HG02970 (cell line): Measurements from ENCODE around the gene LRRC72.
"Not testable (repeated sequence)": the region's sequence is repeated elsewhere in the genome, so short reads cannot be mapped to it uniquely, and the experiment has no call there.

Source experiments
- ATAC-seq: cut with Tn5 transposase; IDR thresholded peaks from one replicate; pipeline ENCODE4 v1.9.1; 2021; ENCODE audit warnings: mild to moderate bottlenecking, moderate library complexity, moderate number of reproducible peaks; ENCODE audit not compliant: unreplicated experiment, low FRiP score

LRRC72 gene

GRCh38 chr7:16526742-16527540 lies at the start of gene LRRC72:
LRRC72 (plus strand) TSS chr7:16526825; CDS start chr7:16526953, 128 bp downstream.
- no peak for ATAC-seq

- no peak for ATAC-seq
These were observed 47.5 kb upstream of the LRRC72 start for GRCh38 chr7:16479161-16479560.

GRCh38 chr7:16479591-16479990 lies 47.0 kb upstream of the LRRC72 start:
- no peak for ATAC-seq

- ATAC-seq: no peak
These were observed 42.0 kb upstream of the LRRC72 start for GRCh38 chr7:16484453-16485158.

DNA sequence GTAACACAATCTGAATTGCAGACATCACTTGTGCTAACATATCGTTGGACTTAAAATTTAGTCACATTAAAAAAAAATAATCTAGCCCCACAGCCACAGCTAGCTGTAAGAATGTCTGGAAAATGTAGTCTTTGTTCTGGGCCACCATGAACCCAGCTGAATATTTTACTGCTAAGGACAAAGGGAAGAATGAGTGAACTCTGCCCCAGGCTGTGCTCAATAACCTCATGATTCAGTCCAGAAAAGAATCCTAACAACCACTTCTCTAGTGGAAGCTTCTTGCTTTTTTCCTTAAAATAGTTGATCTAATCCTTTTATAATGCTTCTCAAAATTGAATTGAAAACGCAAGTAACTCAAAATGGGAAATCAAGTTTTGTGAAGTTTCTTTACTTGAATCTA lies 35.5 kb upstream of the LRRC72 start:
- ATAC-seq: no peak

GRCh38 chr7:16492513-16493062 lies 34.0 kb upstream of the LRRC72 start:
- ATAC-seq: no peak

- no peak for ATAC-seq
These were observed 33.4 kb upstream of the LRRC72 start for GRCh38 chr7:16493266-16493665.

DNA sequence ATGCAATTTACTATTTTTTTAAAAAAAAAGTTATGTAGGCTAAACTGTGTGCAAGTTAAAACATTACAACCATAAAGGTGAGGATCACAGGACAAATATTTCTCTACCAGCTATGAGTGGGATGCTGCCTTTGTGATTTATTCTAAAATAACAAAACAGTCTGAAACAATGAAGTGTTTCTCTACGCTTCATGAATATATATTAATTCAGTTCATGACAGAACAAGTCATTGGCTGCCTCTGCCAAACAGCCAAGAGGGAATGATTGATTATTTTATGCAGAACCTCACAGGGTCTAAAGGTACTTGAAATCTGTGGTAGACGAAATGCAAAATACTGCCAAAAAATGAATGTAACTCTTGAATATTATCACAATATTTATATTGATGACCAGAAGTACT lies 32.1 kb upstream of the LRRC72 start:
- no peak for ATAC-seq

DNA sequence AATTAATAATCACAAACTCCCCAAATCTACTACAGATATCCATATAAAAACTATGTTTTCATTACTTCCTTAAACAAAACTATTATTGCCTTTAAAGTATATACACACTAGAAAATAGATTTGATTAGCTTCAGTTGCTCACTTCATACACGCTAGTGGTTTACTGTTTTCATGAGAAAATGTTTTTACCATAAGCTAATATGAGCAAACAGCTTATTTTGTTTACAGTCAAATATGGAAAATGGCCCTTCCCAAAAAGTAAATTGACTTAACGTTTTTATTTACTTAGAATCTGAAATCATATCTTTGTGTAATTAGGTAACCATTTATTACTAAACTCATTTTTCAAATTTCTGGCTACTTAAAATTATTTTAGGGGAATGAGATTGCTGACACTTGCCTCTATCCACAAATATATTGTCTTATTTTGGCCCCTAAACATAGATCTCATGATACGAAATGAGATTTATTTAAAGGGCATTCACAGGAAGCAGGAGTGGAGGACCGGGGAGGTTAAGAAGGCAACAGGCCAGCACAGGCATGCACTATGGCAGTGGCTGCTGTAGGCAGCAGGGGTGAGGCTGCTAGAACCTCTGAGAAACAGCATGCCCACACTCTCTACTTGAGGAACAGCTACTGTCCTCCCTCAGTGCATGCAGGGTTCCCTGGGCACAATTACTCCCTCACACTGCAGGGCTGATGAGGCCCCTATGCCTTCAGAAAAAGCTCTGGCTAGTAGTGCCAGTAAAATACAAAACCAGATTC lies 31.5 kb upstream of the LRRC72 start:
- no peak for ATAC-seq

DNA sequence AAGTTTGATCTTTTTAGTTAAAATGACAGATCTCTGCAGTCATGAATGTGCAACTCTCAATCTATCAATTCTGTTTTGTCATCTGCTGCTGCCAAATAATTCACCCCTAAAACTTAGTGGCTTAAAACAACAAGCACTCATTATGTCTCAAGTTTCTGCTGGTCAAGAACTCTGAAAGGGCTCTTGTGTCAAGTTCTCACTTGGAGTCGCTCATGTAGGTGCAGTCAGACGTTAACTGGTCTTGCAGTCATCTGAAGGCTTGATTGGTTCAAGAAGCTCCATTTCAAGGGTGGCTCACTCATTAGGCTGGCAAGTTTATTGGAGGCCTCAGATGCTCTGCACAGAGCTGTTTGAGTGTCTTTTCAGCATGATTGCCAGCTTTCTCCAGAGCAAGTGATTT lies 28.5 kb upstream of the LRRC72 start:
- ATAC-seq: no peak

DNA sequence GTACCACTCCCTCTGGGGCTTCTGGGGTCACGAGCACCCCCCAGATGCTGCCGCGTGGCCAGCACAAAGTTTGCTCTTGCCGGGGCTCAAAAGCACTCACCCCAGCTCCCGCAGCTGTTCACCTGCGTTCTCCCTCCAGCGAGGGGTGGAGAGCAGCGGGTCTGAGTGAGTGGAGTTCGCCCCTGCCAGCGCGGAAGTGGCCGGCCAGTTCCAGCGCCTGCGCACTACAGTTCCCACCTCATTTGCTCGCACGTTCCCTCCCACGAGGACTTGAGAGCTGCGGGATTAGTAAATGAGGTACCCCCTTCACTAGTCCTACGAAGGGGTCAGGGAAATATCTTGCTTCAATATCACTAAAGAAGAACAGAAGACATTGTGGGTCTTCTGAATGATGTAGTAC lies 24.3 kb upstream of the LRRC72 start:
- ATAC-seq: no peak

GRCh38 chr7:16504019-16504418 lies 22.6 kb upstream of the LRRC72 start:
- no peak for ATAC-seq

DNA sequence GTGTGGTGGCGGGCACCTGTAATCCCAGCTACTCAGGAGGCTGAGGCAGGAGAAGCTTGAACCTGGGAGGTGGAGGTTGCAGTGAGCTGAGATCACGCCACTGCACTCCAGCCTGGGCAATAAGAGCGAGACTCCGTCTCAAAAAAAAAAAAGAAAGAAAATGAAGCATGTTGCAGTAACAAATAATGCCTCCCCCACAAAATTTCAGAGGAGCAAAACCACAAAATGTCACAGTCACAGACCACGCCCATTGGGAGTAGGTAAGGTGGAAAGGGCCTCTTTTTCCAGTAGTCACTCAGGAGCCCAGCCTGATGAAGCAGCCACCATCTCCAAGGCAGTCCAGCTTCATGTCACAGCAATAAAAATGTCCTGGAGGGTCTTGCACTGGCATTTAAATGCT lies 20.2 kb upstream of the LRRC72 start:
- not testable (repeated sequence) for ATAC-seq

DNA sequence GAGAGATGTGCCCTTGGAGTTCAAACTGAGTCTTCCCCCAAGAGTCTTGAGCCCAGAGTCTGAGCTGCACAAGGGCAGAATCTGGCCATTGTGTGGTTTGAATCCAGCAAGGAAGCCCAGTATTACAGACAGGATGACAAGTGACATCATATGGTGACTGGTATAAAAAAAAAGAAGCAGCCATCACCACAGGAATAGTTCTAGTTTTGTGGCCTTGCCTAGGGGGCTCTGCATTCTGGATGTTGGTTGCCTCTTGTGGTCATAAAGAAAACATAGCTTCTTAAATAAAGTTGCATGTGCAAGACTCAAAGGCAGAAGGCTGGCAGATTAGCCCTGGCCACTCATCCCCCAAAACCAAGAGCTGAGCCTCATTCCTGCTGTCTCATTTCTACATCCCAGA lies 16.8 kb upstream of the LRRC72 start:
- no peak for ATAC-seq

- ATAC-seq: no peak
These were observed 15.3 kb upstream of the LRRC72 start for GRCh38 chr7:16511314-16511713.

GRCh38 chr7:16512097-16512496 lies 14.5 kb upstream of the LRRC72 start:
- ATAC-seq: no peak

DNA sequence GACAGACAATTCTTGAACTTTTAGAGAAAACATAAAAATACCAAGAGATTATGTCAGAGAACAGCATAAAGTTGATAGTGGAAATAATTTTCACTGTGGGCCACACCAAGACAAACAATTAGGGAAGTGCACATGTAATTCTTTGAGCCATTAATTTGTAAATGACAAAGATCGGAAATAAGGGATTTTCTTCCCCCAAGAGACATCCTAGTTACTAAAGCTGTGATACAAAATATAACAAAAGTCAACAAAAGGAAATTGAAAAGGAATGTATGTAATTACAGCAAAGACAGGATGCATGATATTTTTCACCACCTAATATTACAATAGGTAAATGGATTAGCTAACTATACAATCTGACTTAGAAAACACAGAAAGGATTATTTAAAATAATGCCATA lies 12.4 kb upstream of the LRRC72 start:
- ATAC-seq: no peak

DNA sequence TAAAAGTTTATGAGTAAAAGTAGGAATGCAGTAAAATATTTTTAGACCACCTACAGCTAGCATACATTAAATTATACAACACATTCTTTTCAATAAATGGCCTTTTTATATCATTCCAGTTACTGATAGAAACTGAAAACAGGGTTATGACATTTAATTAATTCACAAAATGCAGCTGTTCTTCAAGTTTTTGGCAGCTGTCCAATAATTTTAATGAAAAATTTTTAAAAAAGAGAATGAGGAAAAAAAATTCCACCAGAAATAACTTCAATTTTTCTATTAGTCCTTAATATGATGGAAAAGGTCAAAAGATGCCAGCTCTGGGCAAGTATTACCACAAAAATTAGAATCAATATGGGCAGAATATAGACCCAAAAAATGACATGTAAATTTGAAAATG lies 11.9 kb upstream of the LRRC72 start:
- no peak for ATAC-seq

DNA sequence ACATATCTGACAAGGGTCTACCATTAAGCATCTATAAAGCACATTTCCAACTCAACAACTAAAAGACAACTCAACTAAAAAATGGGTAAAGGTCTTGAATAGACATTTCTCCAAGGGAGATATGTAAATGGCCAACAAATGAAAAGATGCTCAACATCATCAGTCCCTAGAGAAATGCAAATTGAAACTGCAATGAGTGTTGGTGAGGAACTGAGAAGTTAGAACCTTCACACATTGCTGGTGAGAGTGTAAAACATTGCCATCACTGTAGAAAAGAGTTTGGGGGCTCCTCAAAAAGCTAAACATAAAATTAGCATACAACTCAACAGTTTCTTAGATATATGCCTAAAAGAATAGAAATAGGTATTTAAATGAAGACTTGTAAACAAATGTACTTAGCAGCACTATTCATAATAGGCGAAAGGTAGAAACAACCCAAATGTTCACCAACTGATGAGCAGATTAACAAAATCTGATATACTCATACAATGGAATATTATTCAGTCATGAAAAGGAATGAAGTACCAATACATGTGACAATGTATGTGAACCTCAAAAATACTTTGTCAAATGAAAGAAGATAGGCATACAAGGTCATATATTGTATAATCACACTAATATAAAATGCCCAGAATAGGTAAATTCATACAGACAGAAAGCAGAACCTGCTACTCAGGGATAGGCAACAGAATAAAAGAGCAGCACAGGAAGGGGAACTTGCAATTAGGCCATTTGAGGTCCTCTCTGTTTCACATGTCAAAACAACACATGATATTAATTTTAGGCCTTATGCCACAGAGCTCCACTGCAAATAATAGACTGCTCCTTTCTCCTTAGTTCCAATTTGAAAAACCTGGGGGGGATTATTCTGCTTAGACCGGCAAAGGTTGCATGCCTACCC lies 10.6 kb upstream of the LRRC72 start:
- ATAC-seq: no peak

- not testable (repeated sequence) for ATAC-seq
These were observed 6.6 kb upstream of the LRRC72 start for GRCh38 chr7:16519985-16520384.
